HG03060 (cell line): ENCODE measurements around the gene ADAMTS6.

Experiments
- ATAC-seq: cut with Tn5 transposase; IDR thresholded peaks from one replicate; pipeline ENCODE4 v1.9.1; 2021; ENCODE audit warnings: low read depth, moderate number of reproducible peaks; ENCODE audit not compliant: unreplicated experiment

Gene ADAMTS6

DNA sequence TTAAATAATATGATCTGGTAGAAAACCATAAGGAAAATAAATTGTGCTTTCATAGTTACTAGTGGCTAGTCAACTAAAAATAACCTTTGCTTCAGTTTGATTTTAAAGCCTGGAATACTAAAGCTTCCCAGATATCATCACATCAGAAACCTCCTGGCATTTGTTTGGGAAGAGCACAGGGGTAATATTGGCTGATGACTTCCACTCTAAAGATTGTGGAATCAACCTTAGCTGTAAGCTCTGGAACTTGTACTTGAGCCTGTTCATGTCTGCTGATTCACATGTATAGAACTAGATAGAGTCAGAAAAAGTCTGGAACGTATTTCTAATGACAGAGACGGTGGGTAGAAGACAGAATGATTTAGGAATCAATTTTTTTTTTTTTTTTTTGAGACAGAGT is 367.9 kb downstream of the ADAMTS6 start:
- no peak for ATAC-seq

DNA sequence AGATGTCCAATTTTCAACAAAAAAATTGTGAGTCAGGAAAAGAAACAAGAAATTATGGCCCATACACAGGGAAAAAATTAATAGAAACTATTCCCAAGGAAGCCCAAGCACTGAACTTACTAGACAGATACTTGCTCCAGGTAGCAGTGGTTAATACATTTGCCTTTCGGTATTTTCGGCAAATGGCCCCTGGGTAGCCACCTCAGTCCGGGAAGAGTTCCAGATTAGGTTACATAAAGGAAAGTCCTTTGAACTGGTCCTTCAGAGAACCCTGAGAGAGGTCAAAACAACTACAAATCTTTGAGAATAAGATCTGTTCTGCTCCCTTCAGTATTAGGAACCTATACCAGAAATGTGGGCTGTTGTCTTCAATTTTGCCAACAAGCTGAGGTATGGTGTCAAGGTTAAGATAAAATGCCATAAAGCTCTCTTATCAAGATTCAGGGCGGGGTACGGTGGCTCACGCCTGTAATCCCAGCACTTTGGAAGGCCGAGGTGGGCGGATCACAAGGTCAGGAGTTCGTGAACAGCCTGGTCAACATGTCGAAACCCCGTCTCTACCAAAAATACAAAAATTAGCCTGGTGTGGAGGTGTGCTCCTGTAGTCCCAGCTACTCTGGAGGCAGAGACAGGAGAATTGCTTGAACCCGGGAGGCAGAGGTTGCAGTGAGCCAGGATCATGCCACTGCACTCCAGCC is 369.6 kb downstream of the ADAMTS6 start:
- ATAC-seq, result no peak

DNA sequence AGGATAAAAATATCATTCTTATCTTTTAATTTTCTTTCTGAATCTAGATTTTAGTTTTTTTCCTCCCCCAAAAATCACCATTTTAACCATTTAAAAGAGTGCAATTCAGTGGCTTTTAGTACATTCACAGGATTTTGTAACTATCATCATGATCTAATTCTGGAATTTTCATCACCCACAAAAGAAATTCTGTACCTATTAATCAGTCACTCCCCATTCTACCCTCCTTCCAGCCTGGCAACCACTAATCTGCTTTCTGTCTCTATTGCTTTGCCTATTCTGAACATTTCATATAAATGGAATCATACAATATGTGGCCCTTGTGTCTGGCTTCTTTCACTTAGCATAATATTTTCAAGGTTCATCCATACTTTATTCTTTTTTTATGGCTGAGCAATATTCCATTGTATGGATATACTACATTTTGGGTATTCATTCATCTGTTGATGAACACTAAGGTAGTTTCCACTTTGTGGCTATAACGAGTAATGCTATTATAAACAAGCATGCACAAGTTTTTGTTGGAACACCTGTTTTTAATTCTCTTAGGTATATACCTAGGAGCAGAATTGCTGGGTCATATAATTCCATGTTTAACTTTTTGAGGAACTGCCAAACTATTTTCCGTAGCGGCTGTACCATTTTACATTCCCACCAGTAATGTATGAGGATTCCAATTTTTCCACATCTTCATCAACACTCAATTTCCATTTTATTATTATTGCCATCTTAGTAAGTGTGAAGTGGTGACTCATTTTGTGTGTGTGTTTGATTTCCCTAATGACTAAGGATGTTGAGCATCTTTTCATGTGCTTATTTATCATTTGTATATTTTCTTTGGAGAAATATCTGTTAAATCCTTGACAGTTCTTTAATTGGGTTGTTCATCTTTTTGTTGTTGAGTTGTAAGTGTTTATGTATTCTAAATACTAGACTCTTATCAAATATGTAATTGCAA is 372.7 kb downstream of the ADAMTS6 start:
- no peak for ATAC-seq

DNA sequence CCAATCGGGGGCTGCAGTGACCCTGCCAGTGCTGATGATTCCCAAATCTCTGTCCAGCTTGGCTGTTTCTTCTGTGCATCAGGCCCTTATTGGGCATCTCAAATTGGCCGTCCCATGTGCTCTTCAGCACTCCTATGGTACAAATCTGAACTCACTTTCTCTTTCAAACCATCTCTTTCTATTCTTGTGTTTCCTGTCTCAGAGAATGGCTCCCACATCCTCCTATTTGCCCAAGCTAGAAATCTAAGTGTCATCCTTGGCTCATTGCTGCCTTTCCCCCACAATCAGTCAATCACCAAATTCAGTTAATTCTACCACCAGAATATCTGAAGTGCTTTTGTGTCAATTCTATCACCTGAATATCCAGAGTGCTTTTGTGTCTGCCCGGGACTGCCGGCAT is 376.4 kb downstream of the ADAMTS6 start:
- ATAC-seq, result no peak

DNA sequence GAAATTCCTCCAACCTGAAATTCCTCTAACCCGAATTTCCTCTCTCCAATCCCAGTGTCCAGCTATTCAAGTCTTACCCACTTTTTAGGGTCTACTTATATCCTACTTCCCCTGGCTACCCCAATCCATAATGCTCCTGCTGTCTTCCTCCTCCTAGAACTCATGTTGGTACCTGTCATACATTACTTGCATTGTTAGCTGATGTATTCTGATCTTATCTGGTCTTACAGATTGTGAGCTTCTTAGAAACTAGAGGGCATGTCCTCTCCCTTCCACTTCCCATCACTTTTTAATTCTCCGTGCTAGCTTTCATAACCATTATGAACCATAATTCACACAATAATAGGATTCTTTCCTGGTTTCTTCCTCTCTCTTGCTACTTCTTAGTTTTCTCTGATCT is 376.9 kb downstream of the ADAMTS6 start:
- no peak for ATAC-seq

DNA sequence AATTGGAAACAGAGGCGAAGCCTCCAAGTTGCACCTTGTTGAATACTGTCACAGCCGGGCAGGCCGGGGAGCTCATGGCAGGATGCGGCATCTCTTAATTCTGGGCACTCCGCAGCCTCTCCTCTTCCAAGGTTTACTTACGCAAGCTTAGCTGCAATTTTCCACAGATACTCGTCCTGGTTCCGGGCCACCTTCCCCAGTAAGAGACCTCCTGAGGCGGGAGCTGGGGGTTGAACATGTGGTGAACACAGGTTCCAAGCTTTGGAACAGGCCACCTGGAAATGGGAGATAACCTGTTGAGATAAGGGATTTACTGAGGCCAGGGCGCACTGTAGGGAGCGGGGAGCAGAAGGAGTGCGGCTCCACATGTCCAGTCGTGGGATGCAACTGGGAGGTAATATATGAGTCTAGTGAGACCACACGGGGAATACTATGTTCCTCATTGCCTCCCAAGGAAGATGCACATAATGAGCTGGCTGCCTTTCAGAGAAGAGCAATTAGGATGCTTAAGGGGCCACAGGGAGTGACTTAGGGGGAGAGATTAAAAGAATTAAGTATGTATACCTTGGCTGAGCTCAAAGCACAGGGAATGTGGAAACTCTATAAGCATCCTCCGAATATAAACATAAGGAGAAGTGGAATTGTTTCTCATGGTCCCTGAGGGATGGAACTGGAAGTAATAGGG is 377.8 kb downstream of the ADAMTS6 start:
- ATAC-seq, result no peak

DNA sequence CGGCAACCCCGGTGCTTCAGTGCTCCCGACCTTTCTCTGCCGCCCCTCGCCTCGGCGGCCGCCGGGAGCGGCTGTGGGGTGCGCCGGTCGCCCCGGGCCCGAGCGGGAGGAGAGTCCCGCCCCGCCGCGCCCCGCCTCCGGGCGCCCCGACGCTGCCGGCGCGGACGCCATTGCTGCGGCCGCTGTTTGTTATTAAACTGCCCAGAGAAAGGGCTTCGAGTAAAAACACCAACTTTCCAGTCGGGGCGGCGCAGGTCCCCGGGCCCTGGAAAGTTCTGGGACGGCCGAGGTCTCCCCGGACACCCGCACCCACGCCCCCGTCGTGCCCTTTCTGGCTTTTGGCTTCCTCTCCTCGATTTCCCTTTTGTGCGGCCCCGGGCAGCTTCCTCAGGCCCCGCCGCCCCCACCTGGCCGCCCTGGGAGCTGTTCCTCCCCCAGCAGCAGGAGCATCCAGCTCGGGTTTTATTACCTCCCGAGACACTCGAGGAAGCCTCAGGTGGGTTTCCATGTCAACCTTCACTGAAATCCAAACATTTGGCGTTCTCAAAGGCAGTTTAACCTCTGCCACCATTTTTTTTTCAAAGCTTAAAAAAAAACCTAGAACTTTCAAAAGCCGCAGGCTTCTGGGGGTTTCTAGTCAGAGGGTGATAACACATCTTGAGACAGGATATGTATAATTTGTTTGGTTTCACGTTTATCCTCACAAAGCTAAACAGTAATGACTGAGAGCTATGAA is 378.6 kb downstream of the ADAMTS6 start:
- ATAC-seq, result peak; percentile 37

DNA sequence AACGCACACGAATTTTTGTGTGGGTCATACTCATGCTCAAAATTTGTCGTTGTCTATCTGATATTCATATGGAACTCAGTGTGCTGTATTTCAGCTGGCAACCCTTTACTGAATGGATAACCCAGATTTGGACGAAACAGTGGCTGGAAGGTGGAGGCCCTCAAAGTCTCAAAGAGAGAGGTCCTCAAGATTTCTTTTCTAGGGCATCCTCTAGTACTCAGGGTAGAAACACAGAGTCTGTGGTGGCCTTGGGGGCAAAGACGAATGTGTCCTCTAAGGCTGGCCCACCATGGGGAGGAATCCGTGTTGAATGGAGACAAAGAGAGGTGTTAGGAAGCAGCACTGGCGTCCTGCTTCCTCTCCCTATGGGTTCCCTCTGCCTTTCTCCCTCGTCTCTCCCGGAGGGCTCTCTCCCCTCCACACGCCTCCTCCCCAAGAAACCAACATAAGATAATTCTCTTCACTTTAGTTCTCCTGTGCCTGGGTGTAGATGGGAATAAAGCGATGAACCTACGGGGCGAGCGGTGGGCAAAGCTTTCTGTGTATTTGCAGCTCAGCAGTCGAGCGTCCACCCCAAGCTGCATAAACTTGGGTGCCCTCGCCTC is 379.2 kb downstream of the ADAMTS6 start:
- peak; percentile 1 for ATAC-seq

DNA sequence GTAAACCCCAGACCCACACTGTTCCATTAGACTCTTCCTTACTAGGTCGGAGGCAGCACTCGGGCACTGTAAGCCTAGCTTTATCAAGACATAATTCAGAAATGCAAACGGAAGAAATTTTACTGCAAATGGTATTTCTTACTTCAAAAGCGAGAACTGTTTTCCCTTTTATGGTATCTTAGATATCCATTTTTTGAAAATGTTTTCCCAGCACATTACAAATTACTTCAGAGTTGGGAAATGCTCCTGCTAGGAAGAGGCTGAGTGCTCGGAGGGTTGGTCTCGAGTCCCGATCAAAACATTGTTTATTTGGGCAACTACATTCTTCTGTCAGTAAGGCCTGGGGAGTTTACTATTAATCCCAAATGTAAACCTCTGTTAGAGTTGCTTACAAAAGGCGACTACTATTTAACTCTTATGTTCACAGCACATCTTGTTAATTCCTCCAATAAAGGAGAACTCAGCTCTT is 380.1 kb downstream of the ADAMTS6 start:
- ATAC-seq, result no peak

DNA sequence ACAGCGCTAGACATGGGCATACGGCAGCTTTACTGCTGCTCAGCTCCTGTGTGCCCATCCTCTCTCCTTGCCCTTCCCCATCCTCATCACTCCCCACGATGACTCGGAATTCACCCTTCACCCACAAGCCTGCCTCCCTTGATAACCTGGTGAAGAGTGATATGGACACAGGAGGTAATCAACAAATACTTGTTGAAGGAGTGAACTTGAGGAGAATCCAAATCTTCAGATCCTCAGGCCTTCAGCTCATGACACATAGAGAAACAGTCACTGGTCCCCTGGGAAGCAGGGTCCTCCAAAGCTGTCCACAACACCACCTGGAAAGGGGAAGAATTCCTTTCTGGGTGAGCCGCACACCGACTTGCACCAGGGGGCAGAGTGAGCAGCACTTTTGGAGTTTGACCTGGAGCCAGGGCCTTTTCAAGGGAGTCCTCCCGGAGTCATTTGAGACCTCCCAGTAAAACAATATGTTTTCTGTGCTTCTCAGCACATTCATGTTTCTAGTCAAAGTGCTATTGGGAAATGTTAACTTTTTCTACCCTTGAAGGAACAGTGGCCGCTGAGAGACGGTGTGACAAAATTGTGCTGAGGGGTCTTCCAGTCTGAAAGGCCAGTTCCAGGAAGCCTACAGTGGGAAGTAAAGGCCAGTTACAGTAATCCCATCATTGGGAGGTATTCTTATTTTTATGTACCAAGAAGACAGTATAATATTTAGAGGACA is 380.6 kb downstream of the ADAMTS6 start:
- ATAC-seq, result no peak
